Left lobe of liver (tissue), 2 donors: ENCODE results near the gene NEU1. TPM values are rescaled to one million over a fixed set of nuclear protein-coding genes. Genes with fewer than 3 reads are reported as not detected.
"Not testable (repeated sequence)": the region's sequence is repeated elsewhere in the genome, so short reads cannot be mapped to it uniquely, and the experiment has no call there.

Experiments used
- ATAC-seq: fragments of 200-7000 bp; cut with Tn5 transposase; one replicate; pipeline ENCODE4 v1.9.1; 2020; ENCODE audit warnings: mild to moderate bottlenecking, moderate library complexity
- DNase-seq: peaks from one replicate; pipeline ENCODE4 v3.0.0-alpha.2; 2020; ENCODE audit warnings: low spot score
- total RNA-seq: library from RNA; stranded (reverse); gene quantifications from one replicate; pipeline ENCODE4 v1.2.1, GENCODE V29; 2021
- donor health status: DM: no; HTN: no; CAD: no; lungs with moderate emphysema.
- donor health status: DM: no; HTN: yes; CAD: no.

The NEU1 gene
- 20.1 TPM for total RNA-seq

DNA sequence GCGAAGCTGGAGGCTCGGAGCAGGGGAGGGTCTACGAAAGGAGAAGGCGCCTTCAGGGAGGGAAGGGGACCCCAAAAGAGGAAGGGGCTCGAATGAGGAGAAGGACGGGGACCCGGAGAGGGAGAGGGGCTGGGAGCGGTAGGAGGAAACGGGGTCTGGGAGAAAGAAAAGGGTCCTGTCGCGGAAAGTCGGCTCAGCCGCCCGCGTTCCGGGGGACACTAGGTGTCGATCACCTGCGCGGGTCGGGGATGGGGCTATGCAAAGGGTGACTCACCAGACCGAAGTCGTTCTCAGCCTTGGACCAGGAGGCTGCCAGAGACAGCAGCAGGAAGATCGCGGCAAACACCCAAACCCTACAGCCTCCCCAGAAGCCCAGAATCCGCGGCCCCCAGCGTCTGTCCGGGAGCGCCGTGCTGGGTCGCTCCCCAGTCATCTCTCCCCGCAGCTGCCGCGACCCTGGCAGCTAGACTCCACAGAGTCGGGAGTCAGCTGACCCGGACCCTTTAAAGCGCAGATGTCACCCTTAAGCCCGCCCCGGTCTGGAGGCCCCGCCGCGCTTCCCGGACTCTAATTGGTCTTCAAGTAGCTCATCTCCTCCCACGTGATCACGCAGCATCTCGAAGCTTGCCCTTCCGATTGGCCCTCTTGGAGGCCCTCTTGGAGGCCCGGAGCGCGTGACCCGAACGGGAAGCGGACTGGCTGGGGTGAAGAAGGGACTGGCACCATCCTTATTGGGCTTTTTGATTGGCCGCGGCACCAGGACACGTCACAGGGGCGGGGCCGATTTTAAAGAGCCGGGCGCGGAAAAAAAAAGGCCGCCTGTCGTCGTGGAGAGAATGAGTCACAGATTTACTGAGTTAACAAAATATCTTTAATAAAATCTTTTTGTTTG lies at the start of gene NEU1:
Gene NEU1, minus strand, starts transcription at position 478 of the 892 bp plus-strand sequence. Its CDS starts 45 bp downstream, at position 433.
- peak; percentile 100 for DNase-seq
- peak; percentile 90 for ATAC-seq

DNA sequence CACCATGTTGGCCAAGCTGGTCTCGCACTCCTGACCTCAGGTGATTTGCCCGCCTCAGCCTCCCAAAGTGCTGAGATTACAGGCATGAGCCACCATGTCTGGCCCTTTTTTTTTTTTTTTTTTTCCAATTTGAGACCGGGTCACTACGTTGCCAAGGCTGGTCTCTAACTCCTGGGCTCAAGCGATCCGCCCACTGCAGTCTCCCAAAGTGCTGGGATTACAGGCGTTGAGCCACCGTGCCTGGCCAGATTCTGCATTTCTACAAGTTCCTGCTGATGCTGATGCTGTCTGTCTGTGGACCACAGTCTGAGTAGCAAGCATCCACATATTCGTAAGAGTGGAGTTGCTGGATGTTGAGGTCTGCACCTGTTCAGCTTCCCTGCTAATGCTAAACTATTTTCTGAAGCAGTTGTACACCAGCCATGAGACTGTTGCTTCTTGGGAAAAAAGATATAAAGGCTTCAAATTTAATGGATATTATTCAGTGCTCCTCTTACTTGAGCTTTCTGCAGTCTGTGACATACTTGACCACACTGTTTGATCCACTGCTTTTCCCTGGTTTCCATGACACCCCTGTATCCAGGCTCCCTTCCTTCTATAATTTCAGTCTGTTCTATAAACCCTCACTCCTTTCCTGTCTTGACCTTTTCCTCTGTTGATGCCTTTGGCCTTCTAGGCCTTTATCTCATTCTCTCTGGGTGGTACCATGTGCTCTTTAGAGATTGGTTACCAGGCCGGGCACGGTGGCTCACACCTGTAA lies 49.4 kb upstream of the NEU1 start:
- DNase-seq (no peak), ATAC-seq (no peak)

DNA sequence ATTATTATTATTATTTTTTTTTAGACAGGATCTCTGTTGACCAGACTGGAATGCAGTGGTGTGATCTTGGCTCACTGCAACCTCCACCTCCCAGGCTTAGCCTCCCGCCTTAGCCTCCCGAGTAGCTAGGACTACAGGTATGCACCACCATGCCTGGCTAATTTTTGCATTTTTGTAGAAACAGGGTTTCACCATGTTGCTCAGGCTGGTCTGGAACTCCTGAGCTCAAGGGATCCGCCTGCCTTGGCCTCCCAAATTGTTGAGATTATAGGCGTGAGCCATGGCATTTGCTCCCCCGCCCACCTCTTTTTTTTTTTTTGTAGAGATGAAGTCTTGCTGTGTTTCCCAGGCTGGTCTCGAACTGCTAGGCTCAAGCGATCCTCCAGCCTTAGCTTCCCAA lies 46.7 kb upstream of the NEU1 start:
- DNase-seq, ATAC-seq: not testable (repeated sequence)

DNA sequence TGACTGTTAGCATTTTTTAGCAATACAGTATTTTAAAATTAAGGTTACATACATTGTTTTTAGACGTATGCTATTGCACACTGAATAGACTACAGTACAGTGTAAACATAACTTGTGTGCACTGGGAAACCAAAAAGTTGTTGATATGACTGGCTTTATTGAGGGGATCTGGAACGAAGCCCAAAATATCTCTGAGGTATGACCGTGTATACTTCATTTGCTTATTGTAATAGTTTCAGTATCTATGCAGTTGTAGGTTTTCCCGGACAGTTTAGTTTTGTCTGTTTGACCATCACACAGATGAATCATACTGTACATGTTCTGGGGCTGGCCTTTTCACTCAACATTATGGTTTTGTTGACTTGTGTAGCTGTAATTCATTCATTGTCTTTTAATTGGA lies 46.2 kb upstream of the NEU1 start:
- DNase-seq (no peak), ATAC-seq (no peak)

DNA sequence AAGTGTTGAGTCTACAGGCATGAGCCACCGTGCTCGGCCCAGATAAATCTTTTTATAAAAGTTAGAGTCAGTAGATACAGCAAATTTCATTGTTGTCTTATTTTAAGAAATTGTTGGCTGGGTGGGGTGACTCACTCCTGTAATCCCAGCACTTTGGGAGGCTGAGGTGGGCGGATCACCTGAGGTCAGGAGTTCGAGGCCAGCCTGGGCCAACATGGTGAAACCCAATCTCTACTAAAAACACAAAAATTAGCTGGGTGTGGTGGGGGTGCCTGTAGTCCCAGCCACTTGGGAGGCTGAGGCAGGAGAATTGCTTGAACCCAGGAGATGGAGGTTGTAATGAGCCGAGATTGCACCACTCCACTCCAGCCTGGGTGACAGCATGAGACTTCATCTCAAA lies 45.6 kb upstream of the NEU1 start:
- ATAC-seq, DNase-seq: not testable (repeated sequence)

DNA sequence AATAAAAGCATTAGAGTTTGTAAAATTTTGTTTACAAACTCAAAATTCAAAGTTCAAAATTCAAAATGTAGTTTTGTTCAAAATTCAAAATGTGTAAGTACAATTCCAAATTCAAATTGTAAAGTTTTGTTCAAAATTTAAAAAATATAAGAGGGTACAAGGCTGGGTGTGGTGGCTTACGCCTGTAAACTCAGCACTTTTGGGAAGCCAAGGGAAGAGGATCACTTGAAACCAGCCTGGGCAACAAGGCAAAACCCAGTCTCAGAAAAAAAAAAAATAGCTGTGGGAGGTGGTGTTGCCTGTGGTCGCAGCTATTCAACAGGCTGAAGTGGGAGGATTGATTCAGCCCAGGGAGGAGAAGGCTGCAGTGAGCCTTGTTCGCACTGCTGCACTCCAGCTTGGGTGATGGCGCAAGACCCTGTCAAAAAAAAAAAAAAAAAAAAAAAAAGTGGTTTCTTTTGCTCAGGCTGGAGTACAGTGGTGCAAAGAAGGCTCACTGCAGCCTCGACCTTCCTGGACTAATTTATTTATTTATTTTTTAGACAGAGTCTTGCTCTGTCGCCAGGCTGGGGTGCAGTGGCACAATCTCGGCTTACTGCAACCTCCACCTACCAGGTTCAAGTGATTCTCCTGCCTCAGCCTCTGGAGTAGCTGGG lies 44.7 kb upstream of the NEU1 start:
- peak; percentile 80 for ATAC-seq
- DNase-seq = no peak

DNA sequence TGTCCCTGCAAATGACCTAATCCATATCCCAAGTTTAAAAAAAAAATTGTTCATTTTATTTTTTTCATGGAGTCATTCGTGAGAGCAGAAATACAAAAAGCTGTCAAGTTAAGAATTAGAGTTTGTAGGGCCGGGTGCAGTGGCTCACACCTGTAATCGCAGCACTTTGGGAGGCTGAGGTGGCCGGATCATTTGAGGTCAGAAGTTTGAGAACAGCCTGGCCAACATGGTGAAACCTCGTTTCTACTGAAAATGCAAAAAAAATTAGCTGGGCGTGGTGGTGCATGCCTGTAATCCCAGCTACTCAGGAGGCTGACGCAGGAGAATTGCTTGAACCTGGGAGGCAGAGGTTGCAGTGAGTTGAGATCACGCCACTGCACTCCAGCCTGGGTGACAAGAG lies 44.1 kb upstream of the NEU1 start:
- not testable (repeated sequence) for ATAC-seq, DNase-seq

DNA sequence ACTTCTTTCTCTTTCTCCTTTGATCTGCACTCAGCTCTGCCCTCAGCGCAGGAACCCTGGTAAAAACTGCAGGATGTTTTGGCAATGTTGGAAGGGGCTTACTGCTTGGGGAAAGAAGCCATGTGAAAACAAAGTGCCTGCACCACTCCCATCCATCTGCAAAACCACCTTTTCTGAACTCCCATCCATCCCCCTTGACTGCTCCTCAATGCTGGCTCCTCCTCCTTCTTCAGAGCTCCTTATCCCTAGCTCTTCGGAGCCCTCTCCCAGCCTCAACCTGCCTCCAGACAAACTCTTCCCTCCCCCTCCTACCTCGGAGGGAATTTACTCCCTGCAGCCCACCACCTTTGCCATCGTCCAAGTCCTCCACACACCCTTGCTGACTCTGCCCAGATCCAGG lies 43.5 kb upstream of the NEU1 start:
- DNase-seq (no peak), ATAC-seq (no peak)

DNA sequence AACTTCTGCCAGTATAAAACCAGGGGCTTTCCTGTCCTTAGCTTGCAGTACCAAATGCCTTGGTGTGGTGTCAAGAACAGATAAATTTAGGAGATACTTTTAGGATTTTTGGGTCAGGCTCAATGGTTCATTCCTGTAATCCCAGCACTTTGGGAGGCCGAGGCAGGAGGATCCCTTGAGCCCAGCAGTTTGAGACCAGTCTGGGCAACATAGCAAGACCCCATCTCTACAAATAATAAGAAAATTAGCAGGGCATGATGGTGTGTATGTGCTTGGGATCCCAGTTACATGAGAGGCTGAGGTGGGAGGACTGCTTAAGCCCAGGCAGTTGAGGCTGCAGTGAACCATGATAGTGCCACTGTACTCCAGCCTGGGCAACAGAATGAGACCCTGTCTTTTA lies 42.4 kb upstream of the NEU1 start:
- no peak for DNase-seq
- ATAC-seq = no peak

DNA sequence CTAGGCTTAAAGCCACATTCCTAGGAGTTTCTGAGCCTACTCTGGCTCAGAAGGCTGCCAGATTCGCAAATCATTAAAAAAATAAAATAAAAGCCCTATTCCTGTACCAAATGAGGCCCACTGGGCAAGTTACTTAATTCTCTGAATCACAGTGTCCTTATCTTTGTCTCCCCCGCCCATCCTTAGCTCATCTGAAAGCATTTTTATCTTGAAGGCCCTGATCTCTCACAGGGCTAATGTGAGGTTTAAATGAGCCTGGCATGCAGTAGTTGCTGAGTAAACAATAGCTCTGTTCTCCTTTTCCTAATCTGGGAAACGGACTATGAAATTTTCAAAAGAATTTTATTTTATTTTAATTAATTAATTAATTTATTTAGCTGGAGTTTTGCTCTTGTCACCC lies 41.3 kb upstream of the NEU1 start:
- DNase-seq (no peak), ATAC-seq (no peak)

DNA sequence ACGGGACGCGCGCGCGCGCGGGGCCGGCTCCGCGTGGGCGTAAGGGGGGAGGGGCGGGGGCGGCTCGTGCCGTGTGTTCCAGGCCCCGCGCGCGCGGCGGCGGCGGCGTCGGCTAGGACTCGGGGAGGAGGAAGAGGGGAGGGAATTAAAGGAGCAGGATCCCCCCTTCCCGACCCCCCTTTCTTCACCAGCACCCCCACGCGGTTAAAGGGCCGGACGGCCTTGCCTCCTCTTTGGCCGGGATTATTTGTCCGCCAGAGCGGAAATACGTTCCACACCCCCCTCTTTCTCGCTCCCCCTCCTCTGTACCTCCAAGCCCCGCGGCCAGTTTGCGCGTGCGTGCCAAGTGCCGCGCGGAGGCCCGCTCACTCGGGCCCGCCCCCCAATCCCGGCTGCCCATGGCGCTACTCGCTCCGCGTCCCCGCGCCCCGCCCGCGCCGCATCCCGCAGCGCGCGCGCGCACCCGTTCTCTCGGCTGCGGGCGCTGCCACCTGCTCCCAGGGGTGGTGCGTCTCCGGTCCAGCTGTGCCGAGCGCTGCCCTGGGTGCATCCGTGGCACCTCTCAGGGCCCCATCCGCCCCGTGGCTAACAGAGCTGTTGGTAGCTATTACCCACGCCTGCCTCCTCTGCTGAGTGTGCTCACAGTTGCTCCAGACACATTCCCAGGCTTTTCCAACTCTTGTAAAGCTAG lies 39.5 kb upstream of the NEU1 start, which contains the start of gene ZBTB12:
Gene ZBTB12, minus strand, starts transcription at position 134 of the 691 bp plus-strand sequence. CDS start 781 bp downstream, outside the sequence.
- ATAC-seq = peak; percentile 75

DNA sequence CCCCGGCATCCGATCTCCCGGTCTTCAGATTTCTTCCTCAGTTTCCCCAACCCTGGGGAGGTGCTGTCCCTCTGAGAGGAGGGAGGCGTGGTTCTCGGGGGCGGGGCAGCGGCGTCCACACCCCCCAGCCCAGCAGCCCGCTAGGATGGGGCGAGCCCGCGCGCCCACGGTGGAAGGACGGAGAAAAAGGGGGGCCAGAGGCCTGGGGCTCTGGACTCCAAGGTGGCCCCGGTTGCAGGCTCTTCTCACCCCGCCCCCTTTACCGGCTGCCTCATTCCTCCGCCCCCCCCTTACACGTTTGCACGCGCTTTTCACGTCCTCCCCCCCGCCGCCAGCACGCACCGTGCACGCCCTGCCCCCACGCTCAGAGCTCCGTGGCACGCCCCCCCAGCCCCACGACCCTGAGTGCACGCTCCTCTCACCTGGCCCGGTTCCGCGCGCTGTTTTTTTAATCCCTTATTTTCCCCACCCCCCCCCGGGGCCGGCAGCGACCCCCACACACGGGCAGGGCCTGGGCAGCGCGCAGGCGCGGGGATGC lies 38.9 kb upstream of the NEU1 start:
- DNase-seq (peak; percentile 73), ATAC-seq (peak; percentile 35)

More for the DNA sequence above, 39.5 kb upstream of the NEU1 start, which contains the start of gene ZBTB12:
- DNase-seq = peak; percentile 92

DNA sequence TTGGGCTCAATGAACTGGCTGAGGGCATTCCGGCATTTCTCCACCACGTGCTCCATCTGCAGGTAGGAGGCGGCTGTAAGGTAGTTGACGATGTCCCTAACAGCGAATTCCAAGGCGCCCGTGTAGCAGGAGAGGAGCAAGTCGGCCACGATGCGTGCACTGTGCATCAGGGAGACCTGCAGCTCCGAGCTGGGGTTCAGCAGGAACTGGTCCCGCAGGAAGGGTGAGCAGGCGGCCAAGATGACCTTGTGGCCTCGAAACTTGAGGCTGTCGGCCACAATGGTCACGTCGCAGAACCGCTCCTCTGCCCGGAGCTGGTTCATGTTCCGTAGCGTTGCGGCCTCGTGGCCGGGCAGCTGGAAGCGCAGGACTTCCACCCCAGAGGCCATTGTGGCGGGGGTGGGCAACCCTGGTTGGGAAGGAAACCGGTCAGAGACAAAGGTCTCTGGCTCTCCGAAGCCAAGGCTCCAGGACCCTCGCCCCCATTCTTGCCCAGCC lies 38.3 kb upstream of the NEU1 start:
- DNase-seq (no peak), ATAC-seq (peak; percentile 2)

DNA sequence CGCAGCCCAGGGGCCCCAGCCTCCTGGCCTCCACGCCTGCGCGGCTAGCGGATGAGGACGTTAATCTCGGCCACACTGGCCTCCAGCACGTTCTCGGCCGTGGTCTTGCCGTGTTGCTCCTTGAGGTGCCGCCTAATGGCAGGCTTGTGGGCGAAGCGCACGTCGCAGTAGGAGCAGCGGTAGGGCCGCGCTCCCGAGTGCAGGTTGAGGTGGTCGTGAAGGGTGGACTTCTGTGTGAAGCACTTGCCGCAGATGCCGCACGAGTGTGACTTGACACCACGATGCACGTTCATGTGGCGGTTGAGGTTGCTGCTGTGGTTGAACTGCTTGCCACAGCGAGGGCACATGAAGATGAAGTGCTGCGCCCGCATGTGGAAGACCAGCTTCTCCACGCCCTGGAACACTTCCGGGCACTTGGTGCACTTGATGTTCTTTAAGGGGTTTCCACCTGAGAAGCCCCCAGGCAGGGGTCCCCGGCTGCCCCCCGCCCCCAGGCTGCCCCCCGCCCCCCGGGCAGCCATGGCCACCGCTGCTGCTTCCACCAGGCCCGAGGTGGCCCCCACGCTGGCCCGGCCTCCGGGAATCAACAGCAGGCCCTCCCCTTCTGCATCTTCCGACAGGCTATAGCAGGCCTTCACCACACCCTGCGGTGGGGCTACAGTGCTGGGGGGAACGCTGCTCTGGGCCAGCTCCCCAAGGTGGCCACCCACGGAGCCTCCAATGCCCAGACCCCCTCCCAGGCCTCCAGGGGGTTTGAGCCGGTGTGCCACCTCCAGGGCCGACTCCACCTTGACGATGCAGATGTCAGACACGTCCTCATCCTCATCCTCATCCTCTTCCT lies 37.5 kb upstream of the NEU1 start:
- no peak for ATAC-seq
- no peak for DNase-seq

DNA sequence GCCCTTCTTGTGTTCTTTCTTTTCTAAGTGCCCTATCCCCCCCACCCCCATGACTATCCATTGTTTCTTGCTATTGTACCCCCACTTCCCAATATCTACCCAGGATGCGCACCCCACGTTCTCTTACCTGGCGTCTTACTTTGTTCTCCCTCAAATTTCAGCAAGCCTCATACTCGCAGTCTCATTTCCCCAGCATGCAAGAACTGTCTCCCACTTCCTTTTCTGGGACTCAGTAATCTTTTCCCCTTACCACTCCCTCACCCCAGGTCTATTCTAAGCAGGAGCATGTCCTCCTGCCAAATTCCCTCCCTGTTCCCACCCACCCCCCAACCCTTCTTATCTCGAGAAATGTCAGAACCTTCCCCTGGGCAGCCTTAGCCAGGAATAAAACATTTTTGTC lies 36.6 kb upstream of the NEU1 start:
- ATAC-seq (no peak), DNase-seq (no peak)

DNA sequence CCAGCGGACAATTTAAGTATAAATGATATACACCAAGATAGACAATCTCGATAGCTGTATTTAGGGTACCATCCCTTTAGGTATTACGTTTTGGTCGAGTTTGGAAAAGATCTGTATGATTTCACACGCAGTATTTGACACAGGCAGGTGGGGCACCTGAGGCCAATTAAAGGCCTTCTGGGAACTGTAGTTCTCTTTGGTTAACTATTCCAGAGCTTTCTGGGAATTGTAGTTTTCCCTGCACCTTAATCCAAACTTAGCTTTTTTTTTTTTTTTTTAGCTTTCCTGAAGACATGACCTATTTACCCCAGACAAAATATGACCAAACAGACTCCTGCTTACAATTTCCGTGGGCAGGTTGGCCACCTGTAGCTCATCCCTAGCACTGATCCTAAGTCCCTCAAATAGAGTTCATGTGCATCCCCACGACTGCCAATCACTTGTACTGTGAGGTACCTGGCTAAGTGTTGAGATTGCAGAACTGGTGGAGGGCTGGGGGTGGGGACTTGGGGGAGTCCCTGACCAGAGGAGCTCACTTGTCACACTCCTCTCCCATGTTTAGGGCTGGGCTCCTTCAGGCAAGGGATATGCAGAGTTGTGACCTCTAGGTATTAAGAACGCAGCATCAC lies 35.9 kb upstream of the NEU1 start:
- DNase-seq (no peak), ATAC-seq (peak; percentile 45)

DNA sequence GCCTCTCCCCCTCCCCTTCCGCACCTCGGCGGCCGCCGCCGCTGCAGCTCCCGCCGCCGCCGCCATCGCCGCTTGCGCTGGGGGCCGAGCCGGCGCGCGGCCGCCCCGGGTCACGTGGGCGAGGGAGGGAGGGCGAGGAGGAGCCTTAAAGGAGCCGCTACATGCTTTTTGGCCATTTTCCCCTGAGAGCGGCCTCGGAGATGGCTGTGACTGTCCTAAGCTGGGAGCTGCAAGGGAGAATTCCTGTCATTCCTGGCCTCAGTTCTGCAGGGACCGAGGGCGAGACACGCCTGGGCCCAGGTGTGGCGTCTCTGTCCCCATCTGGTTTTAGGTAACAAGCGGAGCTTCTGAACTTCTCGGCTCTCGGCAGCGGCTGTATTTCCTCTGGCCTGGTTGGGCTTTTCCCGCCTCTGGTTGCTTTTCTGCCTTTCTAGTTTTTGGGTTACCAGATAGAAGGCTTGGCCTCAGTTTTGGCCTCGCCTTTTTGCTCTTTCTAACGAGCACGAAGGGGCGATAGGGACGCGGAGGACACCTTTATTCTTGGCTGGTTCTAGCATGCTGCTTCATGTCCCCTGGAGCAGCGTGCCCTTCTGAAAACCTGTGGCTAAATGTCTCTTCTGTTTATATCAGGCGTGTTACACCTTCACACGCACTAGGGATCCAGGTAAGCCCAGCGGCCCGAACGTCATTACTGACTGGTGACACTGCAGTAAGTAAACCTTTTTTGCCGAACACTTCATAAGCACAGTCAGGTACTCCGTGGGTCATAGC lies 35.2 kb upstream of the NEU1 start, which contains the start of gene EHMT2:
Gene EHMT2, minus strand, starts transcription at position 87 of the 771 bp plus-strand sequence. Its CDS starts 21 bp downstream, at position 66.
- DNase-seq = peak; percentile 88
- peak; percentile 61 for ATAC-seq
